ENCODE data around the gene LCN10. TPM values are rescaled to one million over a fixed set of nuclear protein-coding genes. Genes with fewer than 3 reads are reported as not detected.

The LCN10 gene
- total RNA-seq, 1 experiment from 2014 or later, result 1.5 TPM

DNA sequence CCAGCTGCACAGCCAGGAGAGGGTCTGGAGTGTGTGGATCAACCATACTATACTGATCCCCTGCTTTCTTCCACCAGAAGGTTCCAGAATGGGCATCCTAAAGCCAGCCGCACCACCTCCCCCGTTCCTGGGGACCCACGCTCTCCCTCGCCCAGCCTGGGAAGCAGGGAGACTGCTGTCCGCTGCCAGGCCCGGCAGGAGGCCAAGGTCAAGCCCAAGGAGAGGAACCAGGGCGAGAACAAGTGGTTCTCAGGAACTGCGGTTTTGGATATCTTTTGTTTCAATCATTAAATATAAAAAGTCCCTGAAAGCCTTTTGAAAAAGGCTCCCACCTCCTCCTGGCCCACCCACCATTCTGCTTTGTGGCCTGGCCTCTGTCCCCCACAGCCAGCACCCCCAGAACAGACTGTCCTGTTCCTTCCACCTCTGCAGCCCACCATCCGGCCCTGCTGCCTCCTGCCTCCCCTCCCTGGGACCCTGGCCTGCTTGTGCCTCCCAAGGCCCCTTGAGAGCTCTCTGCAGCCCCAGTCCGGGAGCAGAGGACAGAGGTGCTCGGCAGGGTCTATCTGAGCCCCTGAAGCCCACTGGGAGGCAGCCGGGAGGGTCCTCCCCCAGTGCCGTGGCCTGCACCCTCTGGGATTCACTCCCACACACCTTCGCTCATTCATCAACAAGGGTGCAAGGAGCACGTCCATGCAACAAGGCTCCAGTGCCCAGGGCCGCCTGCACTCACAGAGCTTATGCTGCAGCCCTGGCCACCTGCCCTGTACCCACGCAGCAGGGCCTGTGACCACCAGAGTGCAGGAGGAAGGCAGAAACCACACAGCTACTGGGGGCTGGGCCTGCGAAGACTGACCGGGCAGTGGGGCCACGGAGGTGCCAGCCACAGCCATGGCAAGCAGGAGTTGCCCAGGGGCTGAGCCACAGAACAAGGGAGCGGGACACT lies 6.2 kb upstream of the LCN10 start:
- H3K23ac ChIP-seq (ENCODE audit: insufficient read length, low read depth, low read length), result no peak overlapping the region
- H3K27me3 ChIP-seq (ENCODE audit: insufficient read depth, low read length), result no peaks in the 10 kb centered on the region
- no peak for DNase-seq
- peaks cover 0 to 3% of the 10 kb centered on the region in 2 experiments; a peak in 1 of 4 replicates for H3K4me1 Mint-ChIP-seq
- TF ChIP-seq, protein P1, sequence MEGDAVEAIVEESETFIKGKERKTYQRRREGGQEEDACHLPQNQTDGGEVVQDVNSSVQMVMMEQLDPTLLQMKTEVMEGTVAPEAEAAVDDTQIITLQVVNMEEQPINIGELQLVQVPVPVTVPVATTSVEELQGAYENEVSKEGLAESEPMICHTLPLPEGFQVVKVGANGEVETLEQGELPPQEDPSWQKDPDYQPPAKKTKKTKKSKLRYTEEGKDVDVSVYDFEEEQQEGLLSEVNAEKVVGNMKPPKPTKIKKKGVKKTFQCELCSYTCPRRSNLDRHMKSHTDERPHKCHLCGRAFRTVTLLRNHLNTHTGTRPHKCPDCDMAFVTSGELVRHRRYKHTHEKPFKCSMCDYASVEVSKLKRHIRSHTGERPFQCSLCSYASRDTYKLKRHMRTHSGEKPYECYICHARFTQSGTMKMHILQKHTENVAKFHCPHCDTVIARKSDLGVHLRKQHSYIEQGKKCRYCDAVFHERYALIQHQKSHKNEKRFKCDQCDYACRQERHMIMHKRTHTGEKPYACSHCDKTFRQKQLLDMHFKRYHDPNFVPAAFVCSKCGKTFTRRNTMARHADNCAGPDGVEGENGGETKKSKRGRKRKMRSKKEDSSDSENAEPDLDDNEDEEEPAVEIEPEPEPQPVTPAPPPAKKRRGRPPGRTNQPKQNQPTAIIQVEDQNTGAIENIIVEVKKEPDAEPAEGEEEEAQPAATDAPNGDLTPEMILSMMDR (conservative IDR thresholded peaks at IDR 0.05), result no peak
- no peak overlapping the region for H3K56ac ChIP-seq (ENCODE audit: insufficient read length, low read depth, low read length)
- no peak overlapping the region for H3K4me3 Mint-ChIP-seq
- WGBS (ENCODE audit: extremely low coverage, insufficient read length, low lambda C conversion rate), result no CpG with 5 or more reads among the region's 21 CpGs
- no peaks in the 10 kb centered on the region for H3K4me1 ChIP-seq (ENCODE audit: insufficient read depth, low read length)
- no peaks in the 10 kb centered on the region for H3K79me2 ChIP-seq (ENCODE audit: insufficient read depth, low read length)
- H3K27me3 Mint-ChIP-seq (ENCODE audit: low read depth), result peaks cover 19% of the 10 kb centered on the region
- no peak overlapping the region for H2BK15ac ChIP-seq (ENCODE audit: low read depth, low read length)
- H3K9ac ChIP-seq (ENCODE audit: extremely low read depth, insufficient read length, low read length), result no peak overlapping the region
- H3K23me2 ChIP-seq (ENCODE audit: insufficient read length, low read depth, low read length, poor library complexity, severe bottlenecking), result peaks cover 3% of the 10 kb centered on the region
- H4K5ac ChIP-seq (ENCODE audit: insufficient read length, low read depth, low read length), result no peak overlapping the region
- no peaks in the 10 kb centered on the region for H4K20me1 ChIP-seq (ENCODE audit: control insufficient read depth, insufficient read depth, insufficient read length)
- H3K9me3 ChIP-seq (ENCODE audit: control insufficient read depth, low read depth, low read length), result no peaks in the 10 kb centered on the region
- H2AK5ac ChIP-seq (ENCODE audit: insufficient read length, low read length), result no peak overlapping the region
- no peak overlapping the region for H3K27ac ChIP-seq (ENCODE audit: insufficient read length, low read depth, low read length)
- H2BK20ac ChIP-seq (ENCODE audit: low read depth, low read length, poor library complexity, severe bottlenecking), result no peak overlapping the region
- H3K27ac Mint-ChIP-seq, result peak overlapping the region in 1 of 3 experiments; percentile 55; a peak in 1 of 7 replicates
- H3K9me3 Mint-ChIP-seq, result peaks cover 11 to 12% of the 10 kb centered on the region in 2 experiments
- no peak overlapping the region for H3K18ac ChIP-seq (ENCODE audit: insufficient read length, low read depth, low read length)
- H4K8ac ChIP-seq (replicated peaks; ENCODE audit: insufficient read length, low read depth, low read length), result no peak overlapping the region
- no peak overlapping the region for H4K91ac ChIP-seq (ENCODE audit: insufficient read length, low read depth, low read length)
- no peak overlapping the region for H2BK120ac ChIP-seq (ENCODE audit: low read depth, low read length, poor library complexity, severe bottlenecking)
- H2AFZ ChIP-seq (ENCODE audit: low read length), result no peak overlapping the region
- no peak overlapping the region for H2BK5ac ChIP-seq (ENCODE audit: insufficient read length, low read length)
- H3K14ac ChIP-seq (ENCODE audit: insufficient read depth, low read length), result no peak overlapping the region
- H3K36me3 Mint-ChIP-seq (ENCODE audit: insufficient read depth in 1 of 3, low read depth in 3 of 3), result peaks cover 0 to 6% (median 0%) of the 10 kb centered on the region in 3 experiments; a peak in 2 of 7 replicates
- H3K4me2 ChIP-seq (ENCODE audit: insufficient read depth, insufficient read length, low read length), result no peak overlapping the region
- H3T11ph ChIP-seq (ENCODE audit: low read length), result no peak overlapping the region
- no peak overlapping the region for H3K4ac ChIP-seq (ENCODE audit: low read depth, low read length)
- H3K79me1 ChIP-seq (ENCODE audit: insufficient read depth, low read depth, low read length, poor library complexity, severe bottlenecking), result no peaks in the 10 kb centered on the region
- H2BK12ac ChIP-seq (ENCODE audit: insufficient read length, low read depth, low read length), result no peak overlapping the region
